ENCODE measurements around the gene RBFA.

Gene RBFA

DNA sequence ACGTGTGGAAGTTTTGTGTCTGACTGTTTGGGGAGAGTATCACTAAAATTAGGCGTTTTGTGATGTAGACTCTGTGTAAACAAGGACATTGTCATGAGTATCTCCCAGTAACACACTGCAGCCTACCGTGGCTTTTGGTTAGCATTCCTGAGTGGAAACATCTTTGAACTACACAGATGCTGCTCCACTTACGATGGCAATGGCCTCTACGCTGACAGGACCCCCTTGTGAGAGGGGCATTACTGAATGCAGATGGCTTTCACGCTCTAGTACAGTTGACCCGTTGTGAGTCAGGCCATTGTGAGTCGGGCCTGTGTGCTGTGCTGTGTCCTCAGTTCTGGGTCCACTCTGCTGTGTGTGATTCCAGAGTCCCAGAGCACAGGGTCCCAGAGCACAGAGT, 40.5 kb downstream of the RBFA start:
- DNase-seq (ENCODE audit: low read depth): no peak

- DNase-seq (ENCODE audit: low read depth): no peak
Observed at GRCh38 chr18:80075940-80076339, 41.7 kb downstream of the RBFA start.

DNA sequence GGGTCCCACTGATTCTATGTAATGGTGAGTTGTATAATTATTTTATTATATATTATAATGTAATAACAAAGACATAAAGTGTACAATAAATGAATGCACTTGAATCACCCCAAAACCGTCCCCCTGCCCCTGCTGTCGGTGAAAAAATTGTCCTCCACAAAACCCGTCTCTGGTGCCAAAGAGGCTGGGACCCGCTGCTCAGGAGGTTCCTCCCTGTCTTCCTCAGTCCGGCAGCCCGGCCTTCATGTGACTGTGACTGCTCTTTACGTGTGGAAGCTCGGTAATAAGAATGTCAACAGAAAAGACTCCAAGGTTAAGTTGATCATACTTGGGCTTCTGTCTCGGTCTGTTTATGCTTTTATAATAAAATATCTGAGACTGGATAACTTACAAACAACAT, 42.1 kb downstream of the RBFA start:
- no peak for DNase-seq (ENCODE audit: low read depth)

- no peak for DNase-seq (ENCODE audit: low read depth)
Observed at GRCh38 chr18:80077873-80078272, 43.6 kb downstream of the RBFA start.
